MM.1S (cell line): ENCODE data around the gene MEGF6.

Experiments
- EZH2 ChIP-seq: fragments of 300-600 bp; sonication (generic); optimal IDR thresholded peaks from 2 replicates; pipeline ENCODE3; 2017; ENCODE audit warnings: low read depth, mild to moderate bottlenecking, antibody characterized with exemption, low read length, mixed read lengths
- TF ChIP-seq, protein P1 (sequence below): fragments of 300-600 bp; sonication (generic); IDR thresholded peaks from 2 replicates; pipeline ENCODE4 v1.5.1; 2016; ENCODE audit warnings: antibody characterized with exemption, low read length, mixed read lengths

DNA sequence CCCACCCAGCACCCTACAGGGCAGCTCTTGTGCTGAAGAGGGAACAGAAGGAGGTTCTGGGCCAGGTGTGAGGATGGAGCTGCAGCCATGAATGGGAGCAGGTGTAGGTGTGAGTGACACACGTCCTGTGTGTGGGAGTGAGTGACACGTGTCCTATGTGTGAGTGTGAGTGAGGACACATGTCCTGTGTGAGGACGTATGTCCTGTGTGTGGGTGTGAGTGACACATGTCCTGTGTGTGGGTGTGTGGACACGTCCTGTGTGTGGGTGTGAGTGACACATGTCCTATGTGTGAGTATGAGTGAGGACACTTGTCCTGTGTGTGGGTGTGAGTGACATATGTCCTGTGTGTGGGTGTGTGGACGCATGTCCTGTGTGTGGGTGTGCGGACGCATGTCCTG, 26.4 kb downstream of the MEGF6 start:
- TF ChIP-seq, protein P1, sequence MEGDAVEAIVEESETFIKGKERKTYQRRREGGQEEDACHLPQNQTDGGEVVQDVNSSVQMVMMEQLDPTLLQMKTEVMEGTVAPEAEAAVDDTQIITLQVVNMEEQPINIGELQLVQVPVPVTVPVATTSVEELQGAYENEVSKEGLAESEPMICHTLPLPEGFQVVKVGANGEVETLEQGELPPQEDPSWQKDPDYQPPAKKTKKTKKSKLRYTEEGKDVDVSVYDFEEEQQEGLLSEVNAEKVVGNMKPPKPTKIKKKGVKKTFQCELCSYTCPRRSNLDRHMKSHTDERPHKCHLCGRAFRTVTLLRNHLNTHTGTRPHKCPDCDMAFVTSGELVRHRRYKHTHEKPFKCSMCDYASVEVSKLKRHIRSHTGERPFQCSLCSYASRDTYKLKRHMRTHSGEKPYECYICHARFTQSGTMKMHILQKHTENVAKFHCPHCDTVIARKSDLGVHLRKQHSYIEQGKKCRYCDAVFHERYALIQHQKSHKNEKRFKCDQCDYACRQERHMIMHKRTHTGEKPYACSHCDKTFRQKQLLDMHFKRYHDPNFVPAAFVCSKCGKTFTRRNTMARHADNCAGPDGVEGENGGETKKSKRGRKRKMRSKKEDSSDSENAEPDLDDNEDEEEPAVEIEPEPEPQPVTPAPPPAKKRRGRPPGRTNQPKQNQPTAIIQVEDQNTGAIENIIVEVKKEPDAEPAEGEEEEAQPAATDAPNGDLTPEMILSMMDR = no peak
- TF ChIP-seq EZH2 = no peak
